Adrenal gland (tissue), 5 donors: ENCODE results near the gene TBXA2R.

ENCODE experiments used
- CTCF ChIP-seq, 6 experiments: fragments of 450-650 bp in 4 of 6; fragments of 200-600 bp in 2 of 6; sonication (generic) in 1 of 6; IDR thresholded peaks; 1 replicate in 5 of 6; 2 replicates in 1 of 6; pipeline versions ENCODE4 v1.5.1 to v1.8.0; 2016 to 2021; ENCODE audit warnings: antibody characterized with exemption in 6 of 6, mild to moderate bottlenecking in 2 of 6, moderate library complexity in 1 of 6
- POLR2A ChIP-seq, 2 donors: fragments of 450-650 bp; IDR thresholded peaks; one replicate each; pipeline ENCODE4 v1.6.1; 2017; ENCODE audit warnings: antibody characterized with exemption in 2 of 2, mild to moderate bottlenecking in 2 of 2, moderate library complexity in 1 of 2
- donor health status: DM: no; HTN: no; CAD: no.

- TF ChIP-seq POLR2A (IDR thresholded peaks at IDR 0.05) (no peak), CTCF (IDR thresholded peaks at IDR 0.05) (no peak)
Observed at GRCh38 chr19:3575949-3576673, 30.6 kb downstream of the TBXA2R start.
